Panc1 (cell line): Measurements from ENCODE around the gene KRTAP10-2.

Experiments
- CTCF ChIP-seq: fragments of 450-650 bp; IDR thresholded peaks from 2 replicates; pipeline ENCODE4 v1.5.1; 2017; ENCODE audit warnings: mild to moderate bottlenecking
- POLR2AphosphoS5 ChIP-seq: IDR thresholded peaks from 2 replicates; pipeline ENCODE4 v1.6.1; 2012; ENCODE audit warnings: mild to moderate bottlenecking, low read depth, low read length, moderate library complexity

GRCh38 chr21:44549525-44550211 is 1.6 kb downstream of the KRTAP10-2 start:
- TF ChIP-seq CTCF = no peak
- no peak for TF ChIP-seq POLR2AphosphoS5
